Renal cortex interstitium (tissue), 11 donors: ENCODE results near the gene SLC45A1. TPM values are rescaled to one million over a fixed set of nuclear protein-coding genes. Genes with fewer than 3 reads are reported as not detected.

Experiments used
- DNase-seq, 11 donors: peaks; one replicate each; pipeline ENCODE4 v3.0.0-alpha.2; 2013; ENCODE audit warnings: low read depth in 9 of 11, low spot score in 4 of 11; ENCODE audit errors: extremely low read depth in 1 of 11
- polyA plus RNA-seq, 3 donors: library from polyadenylated mRNA; unstranded; fragments of 120-200 nt; gene quantifications; one replicate each; pipeline ENCODE4 v1.2.1, GENCODE V29; 2013; ENCODE audit not compliant: insufficient read length in 3 of 3

Gene SLC45A1
- polyA plus RNA-seq, 3 donors, result 2.6 to 3.4 (median 3.0) TPM

GRCh38 chr1:8329858-8330257 is 11.9 kb downstream of the SLC45A1 start:
- DNase-seq, result no peak

- no peak for DNase-seq
Observed at GRCh38 chr1:8330271-8331125, 12.6 kb downstream of the SLC45A1 start.

- DNase-seq, result no peak
Observed at GRCh38 chr1:8332806-8333205, 14.9 kb downstream of the SLC45A1 start.

GRCh38 chr1:8333246-8333987 is 15.5 kb downstream of the SLC45A1 start:
- no peak for DNase-seq

GRCh38 chr1:8334106-8334851 is 16.4 kb downstream of the SLC45A1 start:
- DNase-seq, result no peak

GRCh38 chr1:8335246-8335645 is 17.3 kb downstream of the SLC45A1 start:
- DNase-seq, result no peak

GRCh38 chr1:8337776-8338525 is 20.0 kb downstream of the SLC45A1 start:
- DNase-seq, result no peak

GRCh38 chr1:8338526-8339202 is 20.8 kb downstream of the SLC45A1 start:
- DNase-seq, result no peak

GRCh38 chr1:8339203-8339600 is 21.3 kb downstream of the SLC45A1 start:
- DNase-seq, result no peak

GRCh38 chr1:8340448-8340847 is 22.5 kb downstream of the SLC45A1 start:
- DNase-seq, result no peak

- DNase-seq, result no peak
Observed at GRCh38 chr1:8342325-8342724, 24.4 kb downstream of the SLC45A1 start.

- DNase-seq, result no peak
Observed at GRCh38 chr1:8343044-8343443, 25.1 kb downstream of the SLC45A1 start.

GRCh38 chr1:8343464-8344001 is 25.6 kb downstream of the SLC45A1 start:
- peak in 9 of 11 donors; percentile 54 to 83 (median 66) for DNase-seq

- no peak for DNase-seq
Observed at GRCh38 chr1:8344893-8345507, 27.1 kb downstream of the SLC45A1 start.

- DNase-seq, result no peak
Observed at GRCh38 chr1:8345621-8346415, 27.9 kb downstream of the SLC45A1 start.

GRCh38 chr1:8347635-8348034 is 29.7 kb downstream of the SLC45A1 start:
- no peak for DNase-seq
